HEK293 (cell line): Measurements from ENCODE around the gene NCCRP1.

Experiments
- CTCF ChIA-PET: fragments of 350-600 bp; formaldehyde crosslinking; extraction: SDS; loops from one replicate; lab custom pipeline; 2021; ENCODE audit warnings: antibody characterized with exemption; lab: Yijun Ruan, JAX
- POLR2A ChIA-PET: fragments of 300-600 bp; formaldehyde crosslinking; extraction: SDS; loops from one replicate; lab custom pipeline; 2020; ENCODE audit warnings: antibody characterized with exemption, inconsistent platforms; lab: Yijun Ruan, JAX
- H3K27ac ChIP-seq: fragments of 200-500 bp; sonication (Bioruptor generic); 2 replicates; pipeline ENCODE4 v1.5.1; 2014; ENCODE audit warnings: low read depth, low read length, control low read depth, inconsistent platforms; ENCODE audit errors: extremely low read depth
- H3K36me3 ChIP-seq, 2 experiments: fragments of 200-500 bp in 1 of 2; sonication (Bioruptor generic) in 1 of 2; 1 replicate in 1 of 2; 2 replicates in 1 of 2; pipeline ENCODE4 v1.5.1; 2014 to 2017; ENCODE audit warnings: inconsistent platforms in 2 of 2, low read length in 2 of 2; ENCODE audit not compliant: control insufficient read depth in 2 of 2, insufficient read depth in 1 of 2
- H3K4me1 ChIP-seq: fragments of 200-500 bp; sonication (Bioruptor generic); 2 replicates; pipeline ENCODE4 v1.5.1; 2014; ENCODE audit warnings: mild to moderate bottlenecking, low read length, inconsistent platforms; ENCODE audit not compliant: control insufficient read depth, insufficient read depth
- H3K4me3 ChIP-seq: 2 replicates; pipeline ENCODE4 v1.5.1; 2011; ENCODE audit warnings: low read depth, mild to moderate bottlenecking, control low read depth, low read length, moderate library complexity
- H3K9me3 ChIP-seq: fragments of 200-500 bp; sonication (Bioruptor generic); 2 replicates; pipeline ENCODE4 v1.5.1; 2014; ENCODE audit warnings: low read depth, low read length, inconsistent platforms; ENCODE audit not compliant: control insufficient read depth, insufficient read depth
- EGR2 ChIP-seq: fragments of 450-650 bp; formaldehyde crosslinking; IDR thresholded peaks from 2 replicates; pipeline ENCODE4 v1.5.1; 2016; ENCODE audit warnings: low read depth, missing biosample characterization, missing genetic modification characterization
- GLIS2 ChIP-seq: fragments of 450-650 bp; formaldehyde crosslinking; IDR thresholded peaks from 2 replicates; pipeline ENCODE4 v1.5.1; 2016; ENCODE audit warnings: missing biosample characterization, missing genetic modification characterization
- KLF1 ChIP-seq: fragments of 450-650 bp; formaldehyde crosslinking; IDR thresholded peaks from 2 replicates; pipeline ENCODE4 v1.5.1; 2016; ENCODE audit warnings: missing biosample characterization, missing genetic modification characterization
- SETDB1 ChIP-seq: IDR thresholded peaks from one replicate; pipeline ENCODE4 v1.6.1; 2017; ENCODE audit warnings: mild to moderate bottlenecking, low read length, moderate library complexity, mixed read lengths; ENCODE audit not compliant: insufficient read length
- ZBTB21 ChIP-seq: fragments of 450-650 bp; formaldehyde crosslinking; IDR thresholded peaks from 2 replicates; pipeline ENCODE4 v1.5.1; 2017; ENCODE audit warnings: missing biosample characterization, missing genetic modification characterization
- ZBTB26 ChIP-seq: fragments of 450-650 bp; formaldehyde crosslinking; optimal IDR thresholded peaks from 2 replicates; pipeline ENCODE3; 2016; ENCODE audit warnings: missing biosample characterization, mild to moderate bottlenecking, missing genetic modification characterization
- ZFHX2 ChIP-seq: fragments of 450-650 bp; formaldehyde crosslinking; conservative IDR thresholded peaks from 2 replicates; pipeline ENCODE4 v1.5.1; 2016; ENCODE audit warnings: missing biosample characterization, missing genetic modification characterization
- ZFP41 ChIP-seq: fragments of 450-650 bp; formaldehyde crosslinking; IDR thresholded peaks from 2 replicates; pipeline ENCODE4 v1.5.1; 2016; ENCODE audit warnings: missing biosample characterization, missing genetic modification characterization, borderline replicate concordance
- ZNF221 ChIP-seq: fragments of 450-650 bp; formaldehyde crosslinking; IDR thresholded peaks from 2 replicates; pipeline ENCODE4 v1.5.1; 2017; ENCODE audit warnings: missing biosample characterization, missing genetic modification characterization, borderline replicate concordance
- ZNF311 ChIP-seq: fragments of 450-650 bp; formaldehyde crosslinking; IDR thresholded peaks from 2 replicates; pipeline ENCODE4 v1.5.1; 2017; ENCODE audit warnings: missing biosample characterization, missing genetic modification characterization, borderline replicate concordance
- ZNF341 ChIP-seq: fragments of 450-650 bp; formaldehyde crosslinking; IDR thresholded peaks from 2 replicates; pipeline ENCODE4; 2016; ENCODE audit warnings: low read depth, missing biosample characterization, missing genetic modification characterization
- ZNF366 ChIP-seq: fragments of 450-650 bp; formaldehyde crosslinking; conservative IDR thresholded peaks from 2 replicates; pipeline ENCODE4 v1.5.1; 2016; ENCODE audit warnings: missing biosample characterization, missing genetic modification characterization
- ZNF785 ChIP-seq: fragments of 450-650 bp; formaldehyde crosslinking; IDR thresholded peaks from 2 replicates; pipeline ENCODE4 v1.5.1; 2016; ENCODE audit warnings: missing biosample characterization, missing genetic modification characterization
- TF ChIP-seq, protein P1 (sequence below): fragments of 450-650 bp; formaldehyde crosslinking; IDR thresholded peaks from 2 replicates; pipeline ENCODE4 v1.5.1; 2016; ENCODE audit warnings: missing biosample characterization, missing genetic modification characterization, low read depth

The NCCRP1 gene

DNA sequence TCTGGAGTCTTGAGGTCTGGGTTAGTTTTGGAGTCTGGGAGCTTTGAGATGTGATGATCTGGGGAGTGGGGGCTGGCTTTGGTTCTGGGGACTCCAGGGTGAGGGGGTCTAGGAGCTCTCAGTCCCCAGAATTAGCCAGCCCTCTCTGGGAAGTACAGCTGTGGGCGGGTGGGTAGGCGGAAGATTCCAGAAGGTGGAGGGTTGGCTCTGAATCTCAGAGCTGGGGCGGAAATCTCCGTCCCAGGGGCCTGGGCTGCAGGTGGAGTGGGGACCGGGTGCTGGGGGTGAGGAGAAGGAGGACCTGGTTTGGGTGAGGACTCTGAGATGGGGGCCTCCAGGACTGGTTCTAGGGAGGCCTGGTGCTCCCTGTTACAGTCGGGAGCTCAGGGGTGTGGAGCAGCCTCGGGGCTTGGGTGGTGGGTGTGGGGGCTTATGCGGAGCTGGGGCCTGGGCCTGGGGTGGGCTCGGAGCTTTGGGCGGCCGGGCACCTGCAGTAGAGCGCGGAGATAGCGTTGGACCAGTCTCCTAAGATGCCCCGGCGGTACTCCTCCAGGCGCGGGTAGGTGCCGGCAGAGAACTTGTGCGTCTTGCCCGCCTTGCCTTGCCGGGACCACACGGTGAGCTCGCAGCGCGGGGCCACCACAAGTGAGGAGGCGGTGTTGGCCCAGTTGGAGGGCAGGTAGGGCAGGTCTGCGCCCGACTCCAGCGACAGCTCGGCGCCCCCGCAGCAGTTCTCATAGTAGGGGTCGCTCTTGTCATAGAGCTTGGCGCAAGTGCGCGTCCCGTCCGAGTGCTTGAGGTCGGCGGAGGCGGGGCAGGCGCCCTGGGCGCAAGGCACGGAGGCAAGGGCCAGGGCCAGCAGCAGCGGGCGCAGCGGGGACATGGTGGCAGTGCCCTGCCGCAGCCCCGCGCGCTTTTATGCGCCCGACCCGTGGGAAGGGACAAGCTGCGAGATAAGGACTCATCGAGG is 6.9 kb downstream of the NCCRP1 start, which contains the start of gene SYCN:
TSS of gene SYCN (minus strand) at position 892 of the 970 bp plus-strand sequence. CDS start at position 883, 9 bp downstream.
- Histone ChIP-seq H3K9me3 (no peaks in the 10 kb centered on the region), H3K36me3 (no peaks in the 10 kb centered on the region), H3K4me3 (no peak within 1 kb of the TSS), H3K27ac (peak within 1 kb of the TSS; percentile 12; the same call in 1 of the 2 replicates), H3K4me1 (peaks cover 10% of the 10 kb centered on the region)
- CTCF ChIA-PET, result interaction anchor here (0.5 to 3.8 kb wide), 19 partner anchors 9 to 561 kb away, joined by 3 to 23 read pairs (median 3); partner anchors contain the start of gene FBXO17
- POLR2A ChIA-PET, result interaction anchor here (0.8 to 1.3 kb wide), 4 partner anchors 9 to 139 kb away, joined by 3 to 9 read pairs (median 4); partner anchors contain the start of gene SAMD4B
- TF ChIP-seq ZNF366, result no peak
- TF ChIP-seq, protein P1, sequence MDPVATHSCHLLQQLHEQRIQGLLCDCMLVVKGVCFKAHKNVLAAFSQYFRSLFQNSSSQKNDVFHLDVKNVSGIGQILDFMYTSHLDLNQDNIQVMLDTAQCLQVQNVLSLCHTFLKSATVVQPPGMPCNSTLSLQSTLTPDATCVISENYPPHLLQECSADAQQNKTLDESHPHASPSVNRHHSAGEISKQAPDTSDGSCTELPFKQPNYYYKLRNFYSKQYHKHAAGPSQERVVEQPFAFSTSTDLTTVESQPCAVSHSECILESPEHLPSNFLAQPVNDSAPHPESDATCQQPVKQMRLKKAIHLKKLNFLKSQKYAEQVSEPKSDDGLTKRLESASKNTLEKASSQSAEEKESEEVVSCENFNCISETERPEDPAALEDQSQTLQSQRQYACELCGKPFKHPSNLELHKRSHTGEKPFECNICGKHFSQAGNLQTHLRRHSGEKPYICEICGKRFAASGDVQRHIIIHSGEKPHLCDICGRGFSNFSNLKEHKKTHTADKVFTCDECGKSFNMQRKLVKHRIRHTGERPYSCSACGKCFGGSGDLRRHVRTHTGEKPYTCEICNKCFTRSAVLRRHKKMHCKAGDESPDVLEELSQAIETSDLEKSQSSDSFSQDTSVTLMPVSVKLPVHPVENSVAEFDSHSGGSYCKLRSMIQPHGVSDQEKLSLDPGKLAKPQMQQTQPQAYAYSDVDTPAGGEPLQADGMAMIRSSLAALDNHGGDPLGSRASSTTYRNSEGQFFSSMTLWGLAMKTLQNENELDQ (tag by site-specific recombination), result no peak
- TF ChIP-seq ZBTB26 (tag by site-specific recombination), result peak; percentile 3
- peak; percentile 67 for TF ChIP-seq ZFHX2 (tag by site-specific recombination)
- no peak for TF ChIP-seq SETDB1
- TF ChIP-seq EGR2, result peak; percentile 79
- no peak for TF ChIP-seq ZFP41 (tag by site-specific recombination)
- no peak for TF ChIP-seq ZNF311 (tag by site-specific recombination)
- no peak for TF ChIP-seq GLIS2
- no peak for TF ChIP-seq KLF1 (tag by site-specific recombination)

DNA sequence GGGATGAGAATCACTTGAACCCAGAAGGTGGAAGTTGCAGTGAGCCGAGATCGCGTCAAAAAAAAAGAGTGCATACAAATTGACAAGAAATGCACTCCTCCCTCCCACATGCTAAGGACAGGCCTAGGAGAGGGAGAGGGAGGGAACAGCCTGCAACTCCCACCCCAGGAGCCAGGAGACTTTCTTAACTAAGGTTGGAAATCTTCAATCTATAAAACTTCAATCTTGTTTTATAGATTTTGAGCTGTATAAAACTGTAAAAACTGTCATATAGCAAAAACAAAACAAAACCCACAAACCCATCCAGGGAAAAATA is 8.6 kb downstream of the NCCRP1 start:
- ChIA-PET CTCF (interaction anchor here (0.6 to 4.0 kb wide), 12 partner anchors 18 to 229 kb away, joined by 3 to 24 read pairs (median 4); partner anchors contain the start of gene PLEKHG2), POLR2A (interaction anchor here (1.2 to 1.6 kb wide), 3 partner anchors 137 to 231 kb away, joined by 3 to 4 read pairs (median 4); partner anchors contain the start of genes MED29, PAF1, RPS16 and SAMD4B)
- Histone ChIP-seq H3K4me3 (no peak overlapping the region), H3K36me3 (no peaks in the 10 kb centered on the region), H3K9me3 (no peaks in the 10 kb centered on the region), H3K27ac (no peak overlapping the region), H3K4me1 (peaks cover 10% of the 10 kb centered on the region)
- peak; percentile 75 for TF ChIP-seq ZNF341
- no peak for TF ChIP-seq ZNF221 (tag by site-specific recombination)

GRCh38 chr19:39206122-39206521 is 9.4 kb downstream of the NCCRP1 start:
- Histone ChIP-seq H3K4me1 (peaks cover 10% of the 10 kb centered on the region), H3K27ac (no peak overlapping the region), H3K36me3 (no peaks in the 10 kb centered on the region), H3K4me3 (no peak overlapping the region), H3K9me3 (no peaks in the 10 kb centered on the region)
- ChIA-PET POLR2A (interaction anchor here (1.2 to 1.6 kb wide), 2 partner anchors 185 to 230 kb away, joined by 3 to 4 read pairs; partner anchors contain the start of genes MED29, PAF1 and RPS16), CTCF (interaction anchor here (0.6 to 4.0 kb wide), 8 partner anchors 18 to 206 kb away, joined by 3 to 24 read pairs (median 6); no protein-coding TSS in a partner anchor)
- 0 out of 2 replicates have a peak, but pooled peaks have one; percentile 1 for TF ChIP-seq ZBTB21 (tag by site-specific recombination)
- no peak for TF ChIP-seq ZNF785 (tag by site-specific recombination)
